Femur (tissue), 1 donor: ENCODE measurements around the gene SUPT4H1.

Source experiments
- DNase-seq: peaks from one replicate; pipeline ENCODE4 v3.0.0-alpha.2; 2017

SUPT4H1 gene

DNA sequence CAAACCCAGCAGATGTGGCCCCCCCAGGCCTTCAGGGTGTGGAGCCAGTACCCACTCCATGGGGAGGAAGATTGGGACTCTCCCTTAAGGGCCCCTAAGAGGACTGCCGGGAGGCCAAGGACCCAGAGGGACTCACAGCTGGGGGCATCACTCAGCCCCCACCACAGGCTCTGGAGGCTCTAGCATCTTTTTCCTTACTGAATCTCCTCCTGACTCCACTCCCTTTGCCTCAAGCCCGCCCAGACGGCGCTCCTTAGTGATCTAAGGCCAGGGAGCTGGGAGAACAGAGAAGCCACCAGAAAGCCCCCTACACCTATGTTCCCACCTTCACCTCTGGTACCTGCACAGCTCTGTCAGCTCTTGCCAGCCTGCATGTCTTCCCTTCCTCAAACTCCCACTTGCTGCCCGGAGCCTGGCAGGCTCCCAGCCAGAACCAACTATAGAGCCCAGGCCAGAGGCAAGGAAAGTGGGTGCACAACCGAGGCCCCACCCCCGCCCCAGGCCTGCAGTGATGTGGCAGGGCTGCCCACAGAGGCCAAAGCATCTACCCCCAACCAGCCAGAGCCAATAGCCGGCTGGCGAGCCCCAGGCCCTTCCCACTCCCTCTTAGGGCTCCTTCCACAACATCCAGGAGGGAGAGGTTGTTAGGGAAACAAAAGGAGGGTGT is 48.9 kb downstream of the SUPT4H1 start:
- DNase-seq: peak; percentile 14

DNA sequence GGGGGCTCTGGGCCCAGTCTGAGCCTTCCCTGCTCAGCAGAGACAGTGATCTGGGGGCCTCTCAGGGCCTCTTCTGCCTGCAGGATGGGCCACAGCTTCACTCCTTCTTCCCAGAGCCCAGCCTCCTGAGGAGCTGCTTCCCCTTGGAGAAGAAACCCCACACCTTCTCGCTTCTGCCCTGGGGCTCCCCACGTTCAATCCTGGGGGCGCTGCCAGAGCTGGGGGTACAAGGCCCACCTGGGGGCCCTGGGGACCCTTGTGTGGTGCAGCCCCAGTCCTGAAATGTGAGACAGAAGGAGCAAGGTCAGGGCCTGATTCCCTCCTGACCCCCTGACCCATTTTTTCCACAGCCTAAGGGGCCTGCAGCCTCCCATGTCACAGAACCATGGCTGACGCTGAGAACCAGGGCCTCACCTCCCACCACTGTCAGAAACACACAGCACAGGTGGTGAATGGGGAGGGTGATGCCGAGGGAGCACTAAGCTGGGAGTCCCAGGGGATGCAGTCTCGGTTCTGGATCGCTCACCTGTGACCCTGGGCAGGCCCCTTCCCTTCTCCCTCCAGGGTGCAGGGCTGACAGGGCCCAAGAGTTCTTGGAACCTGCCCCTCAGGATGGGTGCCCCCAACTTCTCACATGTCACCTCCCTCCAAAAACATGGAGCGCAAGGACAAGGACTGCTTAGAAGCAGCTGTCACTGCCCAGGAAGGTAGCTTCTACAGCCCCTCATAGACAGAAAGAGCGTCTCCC is 49.7 kb downstream of the SUPT4H1 start:
- DNase-seq: no peak

DNA sequence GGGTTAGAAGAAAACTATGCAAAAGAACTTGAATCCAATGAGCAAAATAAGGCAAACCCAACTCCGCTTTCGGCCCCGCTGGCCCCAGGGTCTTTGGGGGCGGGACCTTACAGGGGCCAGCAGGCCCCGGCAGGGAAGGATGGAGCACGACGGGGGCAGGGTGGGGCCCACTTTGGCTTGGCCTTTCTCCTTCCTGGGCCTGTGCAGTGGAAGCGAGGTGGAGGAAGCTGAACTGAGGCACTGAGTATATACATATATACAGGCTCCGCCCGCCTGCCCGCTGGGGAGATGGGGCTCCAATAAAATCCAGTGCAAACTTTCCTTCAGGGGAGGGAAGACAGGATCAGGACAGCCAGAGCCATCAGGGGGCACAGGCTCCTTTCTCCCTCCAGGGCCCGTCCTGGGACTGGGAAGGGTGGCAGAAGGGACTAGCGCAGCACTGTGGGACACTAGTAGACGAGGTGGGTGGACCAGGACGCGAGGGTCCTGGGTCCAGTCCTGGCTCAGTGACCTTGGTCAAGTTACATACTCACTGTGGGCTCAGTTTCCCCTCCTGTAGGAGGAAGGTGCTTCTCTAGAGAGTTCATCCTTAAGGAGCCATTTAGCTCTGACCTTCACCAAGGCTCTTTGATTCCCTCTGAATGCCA is 50.4 kb downstream of the SUPT4H1 start:
- DNase-seq: no peak

- no peak for DNase-seq
These were observed 51.7 kb downstream of the SUPT4H1 start for GRCh38 chr17:58300336-58300735.
